ENCODE data around the gene GNPDA2. TPM values are rescaled to one million over a fixed set of nuclear protein-coding genes. Genes with fewer than 3 reads are reported as not detected.
"Not testable (repeated sequence)": the region's sequence is repeated elsewhere in the genome, so short reads cannot be mapped to it uniquely, and the experiment has no call there.

Gene GNPDA2
- total RNA-seq, 5 donors from 2014 or later (not counting 1 experiment from before 2014, with no cell fraction given) = 8.3 to 13.1 (median 10.9) TPM

GRCh38 chr4:44760142-44760898, 34.0 kb upstream of the GNPDA2 start:
- Mint-ChIP-seq H3K4me1 (peaks cover 0 to 6% (median 0%) of the 10 kb centered on the region in 3 donors), H3K27me3 (peaks cover 23 to 26% of the 10 kb centered on the region in 2 donors), H3K4me3 (no peak overlapping the region), H3K27ac (no peak overlapping the region), H3K36me3 (no peaks in the 10 kb centered on the region), H3K9me3 (no peaks in the 10 kb centered on the region)
- peak in 1 of 4 experiments; percentile 51 for ATAC-seq (replicated peaks in 1 of 4)
- DNase-seq = peak in 1 of 35 experiments; percentile 43
- Histone ChIP-seq H3K36me3 (ENCODE audit: control insufficient read depth in 2 of 2, extremely low read depth in 1 of 2, insufficient read depth in 1 of 2, low read length in 1 of 2) (no peaks in the 10 kb centered on the region), H3K27ac (ENCODE audit: low read length) (no peak overlapping the region), H3K27me3 (replicated peaks in 1 of 2; ENCODE audit: control insufficient read depth in 2 of 2, extremely low read depth in 1 of 2, insufficient read depth in 2 of 2, low read length in 1 of 2) (no peaks in the 10 kb centered on the region), H3K4me1 (ENCODE audit: control insufficient read depth in 1 of 2, extremely low read depth in 1 of 2, insufficient read depth in 2 of 2, low read length in 2 of 2) (no peaks in the 10 kb centered on the region), H3K9me3 (no peaks in the 10 kb centered on the region), H3K4me3 (ENCODE audit: control insufficient read depth in 1 of 2, extremely low read depth in 1 of 2, low read length in 1 of 2) (no peak overlapping the region)
- 0% methylated on average over 1 of the region's 8 CpGs for WGBS (ENCODE audit: insufficient coverage)
- ChIA-PET CTCF (interaction anchor here (0.7 to 1.6 kb wide), 4 partner anchors 18 to 81 kb away, joined by 3 to 5 read pairs (median 4); no protein-coding TSS in a partner anchor), POLR2A (no interaction called here)

- Histone ChIP-seq H3K4me3 (ENCODE audit: control insufficient read depth in 1 of 2, extremely low read depth in 1 of 2, low read length in 1 of 2) (no peak overlapping the region), H3K27me3 (replicated peaks in 1 of 2; ENCODE audit: control insufficient read depth in 2 of 2, extremely low read depth in 1 of 2, insufficient read depth in 2 of 2, low read length in 1 of 2) (no peaks in the 10 kb centered on the region), H3K36me3 (ENCODE audit: control insufficient read depth in 2 of 2, extremely low read depth in 1 of 2, insufficient read depth in 1 of 2, low read length in 1 of 2) (no peaks in the 10 kb centered on the region), H3K4me1 (ENCODE audit: control insufficient read depth in 1 of 2, extremely low read depth in 1 of 2, insufficient read depth in 2 of 2, low read length in 2 of 2) (no peaks in the 10 kb centered on the region), H3K27ac (ENCODE audit: low read length) (no peak overlapping the region), H3K9me3 (no peaks in the 10 kb centered on the region)
- H3K4me1 Mint-ChIP-seq = peaks cover 0 to 6% (median 0%) of the 10 kb centered on the region in 3 donors
- H3K27ac Mint-ChIP-seq = no peak overlapping the region
- no peaks in the 10 kb centered on the region for H3K36me3 Mint-ChIP-seq
- H3K9me3 Mint-ChIP-seq = no peaks in the 10 kb centered on the region
- ChIA-PET POLR2A (interaction anchor here in 1 of 2 donors (0.7 kb wide), 1 partner anchor 125 kb away, joined by 3 read pairs; no protein-coding TSS in a partner anchor), CTCF (no interaction called here)
- DNase-seq = no peak
- no peak for ATAC-seq (replicated peaks in 1 of 4)
- no CpG with 5 or more reads among the region's 2 CpGs for WGBS (ENCODE audit: insufficient coverage)
- no peak overlapping the region for H3K4me3 Mint-ChIP-seq
- peaks cover 21 to 32% of the 10 kb centered on the region in 2 donors for H3K27me3 Mint-ChIP-seq
These were observed 30.2 kb upstream of the GNPDA2 start for GRCh38 chr4:44756559-44756958.

- Mint-ChIP-seq H3K27ac (no peak overlapping the region), H3K9me3 (no peaks in the 10 kb centered on the region), H3K4me3 (no peak overlapping the region), H3K27me3 (peaks cover 26 to 34% of the 10 kb centered on the region in 2 donors), H3K4me1 (no peaks in the 10 kb centered on the region), H3K36me3 (no peaks in the 10 kb centered on the region)
- H3K9me3 ChIP-seq = no peaks in the 10 kb centered on the region
- no peak overlapping the region for H3K27ac ChIP-seq (ENCODE audit: low read length)
- ChIA-PET POLR2A (no interaction called here), CTCF (interaction anchor here in 1 of 2 donors (0.7 kb wide), 1 partner anchor 45 kb away, joined by 3 read pairs; no protein-coding TSS in a partner anchor)
- no peaks in the 10 kb centered on the region for H3K36me3 ChIP-seq (ENCODE audit: control insufficient read depth in 2 of 2, extremely low read depth in 1 of 2, insufficient read depth in 1 of 2, low read length in 1 of 2)
- DNase-seq = no peak
- no peaks in the 10 kb centered on the region for H3K4me1 ChIP-seq (ENCODE audit: control insufficient read depth in 1 of 2, extremely low read depth in 1 of 2, insufficient read depth in 2 of 2, low read length in 2 of 2)
- ATAC-seq (replicated peaks in 1 of 4) = no peak
- no peaks in the 10 kb centered on the region for H3K27me3 ChIP-seq (replicated peaks in 1 of 2; ENCODE audit: control insufficient read depth in 2 of 2, extremely low read depth in 1 of 2, insufficient read depth in 2 of 2, low read length in 1 of 2)
- H3K4me3 ChIP-seq (ENCODE audit: control insufficient read depth in 1 of 2, extremely low read depth in 1 of 2, low read length in 1 of 2) = no peak overlapping the region
- 66% methylated on average over 2 of the region's 2 CpGs for WGBS (ENCODE audit: insufficient coverage)
These were observed 13.8 kb upstream of the GNPDA2 start for GRCh38 chr4:44740201-44740600.

- Histone ChIP-seq H3K9me3 (no peaks in the 10 kb centered on the region), H3K36me3 (ENCODE audit: control insufficient read depth in 2 of 2, extremely low read depth in 1 of 2, insufficient read depth in 1 of 2, low read length in 1 of 2) (no peaks in the 10 kb centered on the region), H3K4me1 (ENCODE audit: control insufficient read depth in 1 of 2, extremely low read depth in 1 of 2, insufficient read depth in 2 of 2, low read length in 2 of 2) (no peaks in the 10 kb centered on the region), H3K4me3 (ENCODE audit: control insufficient read depth in 1 of 2, extremely low read depth in 1 of 2, low read length in 1 of 2) (no peak overlapping the region), H3K27me3 (replicated peaks in 1 of 2; ENCODE audit: control insufficient read depth in 2 of 2, extremely low read depth in 1 of 2, insufficient read depth in 2 of 2, low read length in 1 of 2) (no peaks in the 10 kb centered on the region), H3K27ac (ENCODE audit: low read length) (no peak overlapping the region)
- 40% methylated on average over 1 of the region's 2 CpGs for WGBS (ENCODE audit: insufficient coverage)
- DNase-seq = no peak
- Mint-ChIP-seq H3K4me3 (no peak overlapping the region), H3K27me3 (peaks cover 37 to 45% of the 10 kb centered on the region in 2 donors), H3K4me1 (no peaks in the 10 kb centered on the region), H3K27ac (no peak overlapping the region), H3K9me3 (no peaks in the 10 kb centered on the region), H3K36me3 (no peaks in the 10 kb centered on the region)
- POLR2A ChIA-PET = interaction anchor here in 1 of 2 donors (0.6 kb wide), 1 partner anchor 61 kb away, joined by 4 read pairs; the partner anchor contains the start of gene GUF1
- peak in 1 of 4 experiments; percentile 35 for ATAC-seq (replicated peaks in 1 of 4)
- CTCF ChIA-PET = no interaction called here
These were observed 12.3 kb upstream of the GNPDA2 start for GRCh38 chr4:44738615-44739014.

GRCh38 chr4:44736900-44737299, 10.5 kb upstream of the GNPDA2 start:
- ChIA-PET POLR2A (no interaction called here), CTCF (no interaction called here)
- H3K36me3 ChIP-seq (ENCODE audit: control insufficient read depth in 2 of 2, extremely low read depth in 1 of 2, insufficient read depth in 1 of 2, low read length in 1 of 2) = no peaks in the 10 kb centered on the region
- no peak for DNase-seq
- no peak overlapping the region for H3K4me3 Mint-ChIP-seq
- WGBS (ENCODE audit: insufficient coverage) = 94% methylated on average over 2 of the region's 2 CpGs
- H3K4me3 ChIP-seq (ENCODE audit: control insufficient read depth in 1 of 2, extremely low read depth in 1 of 2, low read length in 1 of 2) = no peak overlapping the region
- H3K36me3 Mint-ChIP-seq = no peaks in the 10 kb centered on the region
- H3K4me1 Mint-ChIP-seq = no peaks in the 10 kb centered on the region
- peaks cover 39% of the 10 kb centered on the region in 2 donors for H3K27me3 Mint-ChIP-seq
- H3K9me3 Mint-ChIP-seq = no peaks in the 10 kb centered on the region
- no peak for ATAC-seq (replicated peaks in 1 of 4)
- no peaks in the 10 kb centered on the region for H3K9me3 ChIP-seq
- no peak overlapping the region for H3K27ac Mint-ChIP-seq
- H3K27ac ChIP-seq (ENCODE audit: low read length) = no peak overlapping the region
- no peaks in the 10 kb centered on the region for H3K27me3 ChIP-seq (replicated peaks in 1 of 2; ENCODE audit: control insufficient read depth in 2 of 2, extremely low read depth in 1 of 2, insufficient read depth in 2 of 2, low read length in 1 of 2)
- H3K4me1 ChIP-seq (ENCODE audit: control insufficient read depth in 1 of 2, extremely low read depth in 1 of 2, insufficient read depth in 2 of 2, low read length in 2 of 2) = no peaks in the 10 kb centered on the region

- H3K27me3 ChIP-seq (replicated peaks in 1 of 2; ENCODE audit: control insufficient read depth in 2 of 2, extremely low read depth in 1 of 2, insufficient read depth in 2 of 2, low read length in 1 of 2); H3K36me3 Mint-ChIP-seq; H3K27ac Mint-ChIP-seq; H3K27ac ChIP-seq (ENCODE audit: low read length); H3K36me3 ChIP-seq (ENCODE audit: control insufficient read depth in 2 of 2, extremely low read depth in 1 of 2, insufficient read depth in 1 of 2, low read length in 1 of 2); H3K4me3 ChIP-seq (ENCODE audit: control insufficient read depth in 1 of 2, extremely low read depth in 1 of 2, low read length in 1 of 2); POLR2A ChIA-PET; ATAC-seq (replicated peaks in 1 of 4); H3K4me3 Mint-ChIP-seq; DNase-seq; H3K9me3 Mint-ChIP-seq; H3K9me3 ChIP-seq; H3K27me3 Mint-ChIP-seq: not testable (repeated sequence)
- H3K4me1 Mint-ChIP-seq = peaks cover 26 to 34% (median 31%) of the 10 kb centered on the region in 3 donors
- WGBS (ENCODE audit: insufficient coverage) = 100% methylated on average over 1 of the region's 9 CpGs
- H3K4me1 ChIP-seq (ENCODE audit: control insufficient read depth in 1 of 2, extremely low read depth in 1 of 2, insufficient read depth in 2 of 2, low read length in 2 of 2) = peaks cover 7 to 14% of the 10 kb centered on the region in 2 experiments
- CTCF ChIA-PET = interaction anchor here (0.6 to 1.2 kb wide), 3 partner anchors 9 to 1587 kb away, joined by 4 read pairs; no protein-coding TSS in a partner anchor
These were observed 2.3 kb upstream of the GNPDA2 start for GRCh38 chr4:44728694-44729093.

All from T-cell (primary cell).